Stimulated activated CD4-positive, alpha-beta T cell treated with anti-CD3 and anti-CD28 coated beads, Interleukin-15, amount 100 ng/mL, for 24 hours (primary cell): ENCODE measurements around the gene CRMP1.
"Not testable (repeated sequence)": the region's sequence is repeated elsewhere in the genome, so short reads cannot be mapped to it uniquely, and the experiment has no call there.

ENCODE experiments used
- DNase-seq: peaks from one replicate; pipeline ENCODE4 v3.0.0-alpha.2; 2020

The CRMP1 gene

GRCh38 chr4:5816851-5817375 is 76.0 kb downstream of the CRMP1 start:
- DNase-seq: no peak

GRCh38 chr4:5816101-5816500 is 76.8 kb downstream of the CRMP1 start:
- DNase-seq: no peak

GRCh38 chr4:5815641-5816040 is 77.2 kb downstream of the CRMP1 start:
- DNase-seq: no peak

- no peak for DNase-seq
Observed at GRCh38 chr4:5814421-5814820, 78.5 kb downstream of the CRMP1 start.

DNA sequence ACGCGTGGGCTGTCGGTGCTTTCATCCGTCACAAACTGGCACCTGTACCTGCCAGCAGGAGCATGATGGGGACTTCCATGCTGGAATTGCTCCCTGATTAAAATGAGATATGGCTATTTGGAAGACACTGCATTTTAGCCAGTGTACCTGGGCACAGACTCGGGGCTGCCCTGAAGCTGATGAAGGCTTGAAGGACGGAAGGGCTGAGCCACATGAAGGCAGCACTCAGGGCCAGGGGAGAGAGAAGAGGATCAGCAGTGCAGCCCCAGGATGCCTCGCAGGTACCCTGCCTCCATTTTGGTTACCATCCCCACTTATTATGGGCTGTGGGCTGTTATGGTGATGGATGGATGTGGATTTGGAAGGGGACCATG is 79.0 kb downstream of the CRMP1 start:
- no peak for DNase-seq

DNA sequence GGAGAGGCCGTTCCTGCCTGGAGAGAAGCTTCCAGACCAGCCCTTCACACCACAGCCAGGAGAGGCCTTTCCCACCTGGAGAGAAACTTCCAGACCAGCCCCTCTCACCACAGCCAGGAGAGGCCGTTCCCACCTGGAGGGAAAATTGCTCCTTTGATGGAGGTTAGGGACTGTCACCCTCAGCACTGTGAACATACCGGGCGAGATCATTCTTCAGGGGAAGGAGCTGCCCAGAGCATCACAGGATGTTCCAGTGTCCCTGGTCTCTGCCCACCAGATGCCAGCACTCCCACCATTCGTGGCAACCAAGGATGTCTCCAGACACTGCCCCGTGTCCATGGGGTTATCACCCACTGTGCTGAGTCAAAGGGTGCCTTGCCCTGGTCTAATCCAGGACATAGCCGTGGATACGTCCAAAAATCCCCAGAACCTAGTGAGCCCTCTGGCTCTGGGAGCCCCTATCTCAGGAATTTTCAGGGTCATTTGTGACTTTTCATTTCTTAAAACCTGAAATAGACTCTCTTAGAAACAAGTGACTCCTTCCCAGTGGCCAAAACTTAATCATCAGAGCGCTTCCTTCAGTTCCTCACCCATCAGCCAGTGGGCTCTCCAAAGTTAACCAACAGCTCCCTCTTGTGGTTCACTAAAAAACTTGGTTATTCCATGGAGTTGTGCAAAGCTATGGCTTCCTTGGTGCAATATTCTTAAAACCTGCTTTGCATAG is 80.2 kb downstream of the CRMP1 start:
- DNase-seq: peak; percentile 9

- DNase-seq: not testable (repeated sequence)
Observed at GRCh38 chr4:5812057-5812456, 80.8 kb downstream of the CRMP1 start.

DNA sequence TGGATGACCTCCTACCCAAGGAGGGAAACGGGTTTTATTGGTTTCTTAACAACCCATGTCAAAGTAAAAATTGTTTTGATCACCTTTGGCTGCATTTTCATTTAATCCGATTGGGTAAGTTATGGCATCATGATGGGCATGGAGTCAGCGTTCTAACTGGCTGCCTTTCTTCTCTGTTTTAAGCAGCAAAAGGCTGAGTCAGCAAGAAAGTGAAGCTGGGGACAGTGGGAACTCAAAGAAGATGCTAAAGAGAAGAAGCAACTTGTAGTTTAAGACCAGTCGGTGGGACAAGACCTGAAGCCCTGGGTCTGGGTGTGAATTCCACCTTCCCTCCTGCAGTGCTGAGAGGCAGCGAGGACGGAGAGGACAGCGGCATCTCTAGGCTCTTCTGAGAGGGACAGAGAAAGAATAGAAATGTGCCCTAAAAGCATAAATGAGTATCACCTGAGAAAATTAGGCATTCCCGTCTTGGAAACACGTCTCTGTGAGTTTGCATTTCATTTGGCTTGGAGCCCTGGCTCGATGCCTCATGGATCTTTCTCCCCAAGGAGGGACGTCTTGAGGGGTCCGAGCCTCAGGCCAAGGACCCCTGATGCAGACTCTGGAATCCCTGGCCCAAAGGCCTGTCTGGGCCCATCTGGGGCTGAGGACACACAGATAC is 82.0 kb downstream of the CRMP1 start:
- no peak for DNase-seq

DNA sequence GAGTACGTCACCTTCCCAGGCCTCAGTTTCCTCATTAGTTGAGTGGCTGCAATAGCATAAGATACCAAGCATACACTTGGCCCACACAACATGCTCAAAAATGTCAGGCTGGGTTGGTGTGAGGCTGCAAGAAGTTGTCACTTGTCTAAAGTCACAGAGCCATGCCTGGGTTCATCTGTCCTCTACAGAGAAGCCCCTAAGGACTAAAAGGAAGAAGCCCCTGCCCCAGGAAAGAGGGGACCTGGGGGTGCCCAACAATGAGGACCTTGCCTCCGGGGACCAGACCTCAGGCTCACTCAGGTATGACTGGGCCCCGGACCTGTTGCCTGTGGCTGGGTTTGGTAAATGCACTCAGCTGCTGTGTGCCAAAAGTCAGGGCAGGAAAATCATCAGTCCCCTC is 82.7 kb downstream of the CRMP1 start:
- no peak for DNase-seq

GRCh38 chr4:5809216-5809776 is 83.6 kb downstream of the CRMP1 start:
- DNase-seq: no peak

- no peak for DNase-seq
Observed at GRCh38 chr4:5808081-5808741, 84.7 kb downstream of the CRMP1 start.

DNA sequence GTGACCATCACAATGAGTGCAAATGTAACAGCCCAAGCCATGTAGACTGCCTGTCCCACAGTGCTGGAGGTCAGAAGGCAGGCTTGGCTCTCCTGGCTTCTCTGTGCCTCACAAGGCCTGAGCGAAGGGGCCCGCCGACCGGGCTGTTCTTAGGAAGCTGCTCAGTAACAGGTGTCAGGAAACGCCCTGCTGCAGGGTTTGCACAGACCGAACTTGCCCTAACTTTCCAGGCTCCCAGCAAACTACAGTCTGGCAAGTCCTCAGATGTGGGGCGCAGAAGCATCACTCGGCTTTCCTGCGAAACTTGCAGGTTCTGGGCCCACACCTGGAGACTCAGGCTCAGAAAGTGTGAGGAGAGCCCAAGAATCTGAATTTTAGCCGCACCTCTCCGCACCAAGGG is 87.6 kb downstream of the CRMP1 start:
- DNase-seq: no peak

DNA sequence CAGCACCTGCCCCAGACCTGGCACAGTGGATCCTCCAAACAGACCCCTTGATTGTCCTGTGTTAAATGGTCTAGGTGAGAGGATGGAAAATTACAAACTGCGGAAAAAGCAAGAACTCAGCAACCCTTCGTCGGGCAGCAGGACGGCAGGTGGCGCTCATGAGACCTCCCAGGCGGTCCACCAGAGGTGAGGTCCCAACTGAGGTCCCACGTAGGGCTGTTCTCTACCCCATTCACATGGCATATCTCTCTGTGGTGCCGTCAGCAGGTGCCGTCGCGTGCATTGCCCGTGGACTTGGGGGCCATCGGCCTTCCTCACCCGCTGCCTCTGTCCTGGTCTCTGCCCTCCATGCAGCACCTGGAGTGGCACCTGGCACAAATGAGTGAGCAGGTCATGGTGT is 88.2 kb downstream of the CRMP1 start:
- DNase-seq: no peak

DNA sequence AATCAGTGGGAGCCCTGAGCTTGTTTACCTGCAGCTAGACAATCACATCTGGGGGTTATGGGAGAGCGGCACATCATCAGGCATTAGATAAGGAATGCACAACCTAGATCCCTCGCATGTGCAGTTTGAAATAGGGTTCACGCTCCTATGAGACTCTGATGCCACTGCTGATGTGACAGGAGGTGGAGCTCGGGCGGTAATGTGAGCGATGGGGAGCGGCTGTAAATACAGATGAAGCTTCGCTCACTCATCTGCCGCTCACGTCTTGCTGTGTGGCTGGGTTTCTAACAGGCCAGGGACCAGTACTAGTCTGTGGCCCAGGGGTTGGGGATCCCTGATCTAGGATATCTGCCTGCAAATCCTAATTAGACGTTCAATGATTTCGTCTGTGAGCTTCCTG is 90.3 kb downstream of the CRMP1 start:
- DNase-seq: no peak

GRCh38 chr4:5801696-5802095 is 91.2 kb downstream of the CRMP1 start:
- no peak for DNase-seq

GRCh38 chr4:5800496-5800895 is 92.4 kb downstream of the CRMP1 start:
- no peak for DNase-seq

DNA sequence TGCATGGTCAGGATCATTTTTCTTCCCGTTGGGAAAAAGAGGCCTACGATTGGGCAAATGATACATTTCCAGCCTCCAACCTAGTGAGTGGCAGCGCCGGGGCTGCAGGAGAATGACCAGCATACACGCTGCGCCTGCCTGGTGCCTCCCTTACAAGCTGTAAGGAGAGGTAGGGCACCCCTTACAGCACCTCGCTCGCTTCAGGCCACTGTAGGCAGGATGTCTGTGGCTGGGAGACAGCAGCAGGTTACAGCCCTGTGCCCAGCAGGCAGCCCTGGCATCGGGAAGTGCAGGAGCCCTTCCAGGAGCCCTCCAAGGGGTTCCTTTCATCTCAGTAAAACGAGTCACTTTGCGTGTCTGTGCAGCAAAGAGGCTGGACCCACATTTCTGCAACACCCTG is 93.5 kb downstream of the CRMP1 start:
- no peak for DNase-seq

GRCh38 chr4:5798946-5799345 is 93.9 kb downstream of the CRMP1 start:
- DNase-seq: no peak

DNA sequence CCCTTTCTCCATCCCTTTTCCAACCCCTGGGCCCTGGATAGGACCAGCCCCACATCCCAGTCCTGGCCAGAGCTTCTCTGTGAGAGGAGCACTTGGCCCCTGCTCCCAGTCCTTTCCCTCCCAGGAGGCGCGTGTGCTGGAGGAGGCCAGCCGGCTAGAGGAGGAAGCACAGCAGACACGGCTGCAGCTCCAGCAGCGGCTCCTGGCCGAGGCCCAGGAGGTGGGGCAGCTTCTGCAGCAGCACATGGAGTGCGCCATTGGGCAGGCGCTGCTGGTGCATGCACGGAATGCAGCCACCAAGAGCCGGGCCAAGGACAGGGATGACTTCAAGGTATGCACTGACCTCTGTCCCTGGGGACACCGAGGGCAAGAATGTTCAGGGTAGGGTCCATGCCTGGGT is 94.4 kb downstream of the CRMP1 start:
- DNase-seq: no peak

GRCh38 chr4:5797866-5798265 is 95.0 kb downstream of the CRMP1 start:
- DNase-seq: no peak

GRCh38 chr4:5796976-5797375 is 95.9 kb downstream of the CRMP1 start:
- no peak for DNase-seq

GRCh38 chr4:5795580-5795979 is 97.3 kb downstream of the CRMP1 start:
- no peak for DNase-seq

DNA sequence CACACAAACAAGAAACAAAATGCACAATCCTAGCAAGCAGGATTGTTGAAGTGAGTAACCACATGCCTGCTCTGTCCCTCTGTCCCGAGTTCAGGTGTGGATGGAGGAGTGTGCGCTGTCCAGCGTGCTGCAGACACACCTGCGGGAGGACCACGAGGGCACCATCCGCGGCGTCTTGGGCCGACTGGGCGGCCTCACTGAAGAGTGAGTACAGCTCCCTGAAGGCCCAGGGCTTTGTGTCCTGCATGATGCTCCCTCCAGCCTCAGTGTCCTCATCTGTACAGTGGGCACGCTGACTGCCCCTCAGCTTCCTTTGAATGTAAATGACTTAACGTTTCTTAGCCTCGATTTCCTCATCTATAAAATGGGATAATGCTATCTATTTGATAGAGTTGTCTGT is 99.4 kb downstream of the CRMP1 start:
- DNase-seq: no peak

DNA sequence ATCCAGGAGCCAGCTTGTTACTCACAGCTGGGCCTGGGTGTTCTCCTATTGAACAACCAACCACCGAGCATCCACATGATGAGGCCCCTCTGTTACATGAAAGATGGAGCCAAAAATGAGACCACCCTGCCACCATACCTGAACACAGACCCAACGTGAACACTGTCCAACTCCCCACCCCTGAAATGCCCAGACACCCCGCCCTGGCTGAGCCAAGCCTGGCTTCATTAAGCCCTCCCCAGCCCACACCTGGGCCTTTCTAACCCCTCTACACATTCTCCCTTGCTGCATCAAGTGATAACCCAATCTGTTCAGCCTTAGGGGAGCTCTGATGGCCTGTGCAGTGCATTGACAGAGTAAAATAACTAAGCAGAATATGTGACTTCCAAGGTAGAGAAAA is 101.2 kb downstream of the CRMP1 start:
- no peak for DNase-seq
